ENCODE results near the gene PLPPR2. TPM values are rescaled to one million over a fixed set of nuclear protein-coding genes. Genes with fewer than 3 reads are reported as not detected.

The PLPPR2 gene
- total RNA-seq, 4 donors from 2014 or later = 6.0 to 18.4 (median 8.9) TPM

- H3K9me3 ChIP-seq = no peaks in the 10 kb centered on the region
- 76 to 86% methylated on average over 8 of the region's 8 CpGs for WGBS, 2 donors
- no peak for DNase-seq
- no peaks in the 10 kb centered on the region for H3K4me1 ChIP-seq
- H3K4me3 ChIP-seq (replicated peaks in 1 of 3) = no peak overlapping the region
- no peak for TF ChIP-seq CTCF (IDR thresholded peaks at IDR 0.05)
- no peak for TF ChIP-seq POLR2A (IDR thresholded peaks at IDR 0.05)
- intact Hi-C loops (cut with DNase I) = no loop called here
- H3K27me3 ChIP-seq = no peaks in the 10 kb centered on the region
- H3K27ac ChIP-seq = no peak overlapping the region
- peaks cover 7 to 8% of the 10 kb centered on the region in 2 donors for H3K36me3 ChIP-seq
Observed at GRCh38 chr19:11410682-11411081, 55.5 kb downstream of the PLPPR2 start.

DNA sequence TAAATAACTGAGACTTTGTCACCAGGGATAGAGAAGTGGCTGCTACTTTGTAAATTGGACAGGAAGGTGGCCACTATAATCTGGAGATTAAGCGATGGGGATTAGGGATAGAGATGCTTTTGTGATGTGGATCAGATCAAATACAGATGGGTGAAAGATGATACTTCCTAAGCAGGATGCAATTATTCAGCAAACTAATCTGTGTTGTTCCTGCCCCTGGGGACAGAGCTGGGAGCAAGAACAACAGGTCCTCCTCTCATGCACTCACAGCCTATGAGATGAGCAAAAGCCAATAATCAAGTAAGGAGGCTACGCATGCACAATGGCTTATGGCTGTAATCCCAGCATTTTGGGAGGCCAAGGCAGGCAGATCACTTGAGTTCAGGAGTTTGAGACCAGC lies 59.3 kb downstream of the PLPPR2 start:
- peaks cover 3 to 8% of the 10 kb centered on the region in 2 donors for H3K4me1 ChIP-seq
- TF ChIP-seq CTCF (IDR thresholded peaks at IDR 0.05) (no peak), POLR2A (IDR thresholded peaks at IDR 0.05) (no peak)
- DNase-seq = no peak
- H3K27me3 ChIP-seq = no peaks in the 10 kb centered on the region
- intact Hi-C loops (cut with DNase I) = no loop called here
- WGBS, 2 donors = 80 to 93% methylated on average over 2 of the region's 2 CpGs
- no peaks in the 10 kb centered on the region for H3K9me3 ChIP-seq
- H3K4me3 ChIP-seq (replicated peaks in 1 of 3) = no peak overlapping the region
- no peak overlapping the region for H3K27ac ChIP-seq
- peaks cover 0 to 2% of the 10 kb centered on the region in 2 donors for H3K36me3 ChIP-seq

Small RNA genes lying within 50 kb of the gene (small RNA-seq; reads per million reads assigned to genes)
- gene RF00019 = not detected

Other genes with a start within 250 kb of the PLPPR2 start
- gene SPC24, start 199.7 kb upstream of the PLPPR2 start, total RNA-seq = 1 to 10 TPM in 1 of 4 donors, under 1 TPM in 2, not detected in 1; 0.24 to 1.1 (median 0.78) TPM
- 100 to 1,000 TPM; 177 to 241 (median 222) TPM for gene KANK2, start 157.9 kb upstream of the PLPPR2 start, total RNA-seq
- 1 to 10 TPM in 1 of 4 donors, not detected in 3; 3.4 TPM for gene ANGPTL8, start 115.8 kb upstream of the PLPPR2 start, total RNA-seq
- gene DOCK6, start 92.9 kb upstream of the PLPPR2 start, total RNA-seq = 100 to 1,000 TPM in 1 of 4 donors, 10 to 100 TPM in 3; 41.4 to 156 (median 58.1) TPM
- gene TSPAN16, start 59.3 kb upstream of the PLPPR2 start, total RNA-seq = under 1 TPM in 1 of 4 donors, not detected in 3; 0.54 TPM
- 10 to 100 TPM; 14.8 to 30.3 (median 20.6) TPM for gene RAB3D, start 15.8 kb upstream of the PLPPR2 start, total RNA-seq
- gene TMEM205, start 9.2 kb upstream of the PLPPR2 start, total RNA-seq = 1,000 to 10,000 TPM in 1 of 4 donors, 100 to 1,000 TPM in 3; 266 to 1,029 (median 650) TPM
- gene CCDC159, start 8.9 kb upstream of the PLPPR2 start, total RNA-seq = 10 to 100 TPM; 27.0 to 36.9 (median 34.5) TPM
- gene SWSAP1, start 19.2 kb downstream of the PLPPR2 start, total RNA-seq = 1 to 10 TPM; 2.3 to 4.3 (median 3.4) TPM
- gene EPOR, start 28.9 kb downstream of the PLPPR2 start, total RNA-seq = 10 to 100 TPM; 16.8 to 48.0 (median 31.3) TPM
- gene RGL3, start 63.9 kb downstream of the PLPPR2 start, total RNA-seq = 100 to 1,000 TPM in 2 of 4 donors, 10 to 100 TPM in 2; 63.4 to 136 (median 101) TPM
- 1 to 10 TPM in 3 of 4 donors, under 1 TPM in 1; 0.96 to 6.8 (median 3.8) TPM for gene ODAD3, start 79.7 kb downstream of the PLPPR2 start, total RNA-seq
- gene PRKCSH, start 80.2 kb downstream of the PLPPR2 start, total RNA-seq = 100 to 1,000 TPM; 142 to 198 (median 178) TPM
- not detected for gene ELAVL3, start 125.6 kb downstream of the PLPPR2 start, total RNA-seq
- gene ZNF653, start 150.4 kb downstream of the PLPPR2 start, total RNA-seq = 10 to 100 TPM; 13.6 to 41.7 (median 14.2) TPM
- 10 to 100 TPM; 36.5 to 77.5 (median 68.9) TPM for gene ECSIT, start 173.7 kb downstream of the PLPPR2 start, total RNA-seq
- gene CNN1, start 183.4 kb downstream of the PLPPR2 start, total RNA-seq = 10 to 100 TPM in 2 of 4 donors, 1 to 10 TPM in 2; 6.3 to 21.6 (median 8.7) TPM
- 10 to 100 TPM; 18.7 to 57.0 (median 30.9) TPM for gene ELOF1, start 203.8 kb downstream of the PLPPR2 start, total RNA-seq
- gene ACP5, start 222.2 kb downstream of the PLPPR2 start, total RNA-seq = 1 to 10 TPM; 4.9 to 8.4 (median 6.2) TPM
- gene ZNF627, start 242.1 kb downstream of the PLPPR2 start, total RNA-seq = 10 to 100 TPM; 14.5 to 24.3 (median 21.7) TPM